GM12801 (cell line): ENCODE data around the gene COL11A1.

Experiments
- CTCF ChIP-seq: IDR thresholded peaks from one replicate; pipeline ENCODE4 v1.5.1; 2011; ENCODE audit warnings: control low read depth; ENCODE audit not compliant: insufficient read length; ENCODE audit errors: extremely low read depth

COL11A1 gene

DNA sequence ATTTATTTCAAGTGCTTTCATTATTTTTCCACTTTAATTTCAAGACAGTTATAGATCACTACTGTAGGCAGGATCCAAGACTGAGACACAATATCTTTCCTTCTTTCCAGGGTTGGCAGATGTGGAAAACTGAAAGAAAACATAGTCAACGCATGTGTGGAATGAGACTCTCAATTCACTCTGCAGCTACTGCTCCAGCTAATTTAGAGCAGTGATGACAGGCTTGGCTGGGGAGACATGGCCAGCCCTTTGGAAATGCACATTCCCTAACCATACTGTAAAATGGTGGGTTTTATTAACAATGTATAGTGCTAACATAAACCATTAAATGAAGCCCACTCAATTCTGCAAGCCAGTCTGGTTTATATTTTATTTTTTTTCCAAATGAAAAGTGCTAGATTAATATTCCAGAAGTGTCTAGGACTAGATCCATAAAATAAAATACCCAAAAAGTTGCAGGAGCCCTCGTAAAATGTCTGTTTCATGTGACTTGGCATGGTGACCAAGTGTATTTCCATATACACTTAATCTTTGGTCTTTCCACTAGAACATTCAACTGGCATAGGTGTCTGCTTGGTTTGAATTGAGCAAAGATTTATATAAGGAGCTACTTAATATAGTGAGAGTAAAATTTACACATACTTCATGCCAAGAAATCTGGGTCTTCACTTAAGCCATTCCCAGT lies 32.9 kb downstream of the COL11A1 start:
- no peak for TF ChIP-seq CTCF

GRCh38 chr1:103074224-103074623 lies 34.1 kb downstream of the COL11A1 start:
- no peak for TF ChIP-seq CTCF

- TF ChIP-seq CTCF: no peak
Measured at GRCh38 chr1:103069201-103069600, 39.1 kb downstream of the COL11A1 start.

- TF ChIP-seq CTCF: no peak
Measured at GRCh38 chr1:103063921-103064320, 44.4 kb downstream of the COL11A1 start.

DNA sequence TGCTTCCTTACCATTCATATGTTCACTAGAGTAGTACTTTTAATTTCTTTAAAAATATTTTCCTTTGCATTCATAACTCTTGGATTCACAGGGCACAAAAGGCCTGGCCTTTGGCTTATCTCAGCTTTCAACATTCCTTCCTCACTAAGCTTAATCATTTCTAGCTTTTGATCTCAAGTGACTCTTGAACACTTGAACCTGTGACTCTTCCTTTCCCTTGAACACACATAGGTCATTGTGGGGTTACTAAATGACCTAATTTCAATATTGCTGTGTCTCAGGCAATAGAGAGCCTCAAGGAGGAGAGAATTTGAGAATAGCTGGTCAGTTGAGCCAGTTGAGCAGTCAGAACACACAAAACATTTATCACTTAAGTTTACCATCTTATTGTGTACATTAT lies 49.9 kb downstream of the COL11A1 start:
- no peak for TF ChIP-seq CTCF

- no peak for TF ChIP-seq CTCF
Measured at GRCh38 chr1:103056423-103056822, 51.9 kb downstream of the COL11A1 start.

- TF ChIP-seq CTCF: no peak
Measured at GRCh38 chr1:103025858-103026409, 82.4 kb downstream of the COL11A1 start.

DNA sequence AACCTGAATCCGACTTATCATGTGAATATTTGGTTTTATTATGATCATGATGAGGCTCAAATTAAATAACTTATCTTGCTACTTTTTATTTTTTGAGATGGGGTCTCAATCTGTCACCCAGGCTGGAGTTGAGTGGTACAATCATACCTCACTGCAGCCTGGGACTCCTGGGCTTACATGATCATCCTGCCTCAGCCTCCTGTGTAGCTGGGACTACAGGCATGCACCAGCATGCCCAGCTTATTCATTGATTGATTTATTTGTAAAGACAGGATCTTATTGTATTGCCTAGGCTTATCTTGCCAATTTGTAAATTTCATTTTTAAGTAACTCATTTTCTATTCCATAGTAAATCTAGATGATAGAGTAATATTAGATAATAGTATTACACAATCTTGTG lies 84.3 kb downstream of the COL11A1 start:
- TF ChIP-seq CTCF: no peak
